HEK293 (cell line): ENCODE results near the gene PYGO1.
A peak's percentile ranks its signal among the peaks of the same experiment; 100 is the strongest.

Experiments used
- CTCF ChIA-PET: fragments of 350-600 bp; formaldehyde crosslinking; extraction: SDS; loops from one replicate; lab custom pipeline; 2021; ENCODE audit warnings: antibody characterized with exemption; lab: Yijun Ruan, JAX
- POLR2A ChIA-PET: fragments of 300-600 bp; formaldehyde crosslinking; extraction: SDS; loops from one replicate; lab custom pipeline; 2020; ENCODE audit warnings: antibody characterized with exemption, inconsistent platforms; lab: Yijun Ruan, JAX
- H3K27ac ChIP-seq: fragments of 200-500 bp; sonication (Bioruptor generic); 2 replicates; pipeline ENCODE4 v1.5.1; 2014; ENCODE audit warnings: low read depth, low read length, control low read depth, inconsistent platforms; ENCODE audit errors: extremely low read depth
- H3K36me3 ChIP-seq, 2 experiments: fragments of 200-500 bp in 1 of 2; sonication (Bioruptor generic) in 1 of 2; 1 replicate in 1 of 2; 2 replicates in 1 of 2; pipeline ENCODE4 v1.5.1; 2014 to 2017; ENCODE audit warnings: inconsistent platforms in 2 of 2, low read length in 2 of 2; ENCODE audit not compliant: control insufficient read depth in 2 of 2, insufficient read depth in 1 of 2
- H3K4me1 ChIP-seq: fragments of 200-500 bp; sonication (Bioruptor generic); 2 replicates; pipeline ENCODE4 v1.5.1; 2014; ENCODE audit warnings: mild to moderate bottlenecking, low read length, inconsistent platforms; ENCODE audit not compliant: control insufficient read depth, insufficient read depth
- H3K4me3 ChIP-seq: 2 replicates; pipeline ENCODE4 v1.5.1; 2011; ENCODE audit warnings: low read depth, mild to moderate bottlenecking, control low read depth, low read length, moderate library complexity
- H3K9me3 ChIP-seq: fragments of 200-500 bp; sonication (Bioruptor generic); 2 replicates; pipeline ENCODE4 v1.5.1; 2014; ENCODE audit warnings: low read depth, low read length, inconsistent platforms; ENCODE audit not compliant: control insufficient read depth, insufficient read depth
- AEBP2 ChIP-seq: fragments of 450-650 bp; formaldehyde crosslinking; IDR thresholded peaks from 2 replicates; pipeline ENCODE4 v1.5.1; 2016; ENCODE audit warnings: missing biosample characterization, missing genetic modification characterization, borderline replicate concordance
- ATF2 ChIP-seq: fragments of 450-650 bp; formaldehyde crosslinking; IDR thresholded peaks from 2 replicates; pipeline ENCODE4 v1.5.1; 2016; ENCODE audit warnings: missing biosample characterization, missing genetic modification characterization, low read depth
- MZF1 ChIP-seq: fragments of 450-650 bp; formaldehyde crosslinking; IDR thresholded peaks from 2 replicates; pipeline ENCODE4 v1.5.1; 2017; ENCODE audit warnings: missing biosample characterization, missing genetic modification characterization, borderline replicate concordance
- SALL2 ChIP-seq: fragments of 450-650 bp; formaldehyde crosslinking; IDR thresholded peaks from 2 replicates; pipeline ENCODE4 v1.5.0; 2017; ENCODE audit warnings: missing biosample characterization, mild to moderate bottlenecking, missing genetic modification characterization, borderline replicate concordance
- TCF7L2 ChIP-seq: IDR thresholded peaks from 2 replicates; pipeline ENCODE4 v1.6.1; 2011; ENCODE audit warnings: low read depth, mild to moderate bottlenecking, inconsistent platforms, low read length, moderate library complexity, borderline replicate concordance
- YY1 ChIP-seq: fragments of 450-650 bp; formaldehyde crosslinking; IDR thresholded peaks from 2 replicates; pipeline ENCODE4 v1.5.1; 2018; ENCODE audit warnings: missing biosample characterization, missing genetic modification characterization
- ZBTB20 ChIP-seq: fragments of 450-650 bp; formaldehyde crosslinking; IDR thresholded peaks from 2 replicates; pipeline ENCODE4 v1.5.1; 2016; ENCODE audit warnings: missing biosample characterization, missing genetic modification characterization
- ZBTB26 ChIP-seq: fragments of 450-650 bp; formaldehyde crosslinking; optimal IDR thresholded peaks from 2 replicates; pipeline ENCODE3; 2016; ENCODE audit warnings: missing biosample characterization, mild to moderate bottlenecking, missing genetic modification characterization
- ZBTB8A ChIP-seq: fragments of 450-650 bp; formaldehyde crosslinking; IDR thresholded peaks from 2 replicates; pipeline ENCODE4 v1.5.1; 2016; ENCODE audit warnings: missing biosample characterization, missing genetic modification characterization
- ZEB2 ChIP-seq: fragments of 450-650 bp; formaldehyde crosslinking; IDR thresholded peaks from 2 replicates; pipeline ENCODE4 v1.5.1; 2016; ENCODE audit warnings: missing biosample characterization, missing genetic modification characterization
- ZFHX2 ChIP-seq: fragments of 450-650 bp; formaldehyde crosslinking; conservative IDR thresholded peaks from 2 replicates; pipeline ENCODE4 v1.5.1; 2016; ENCODE audit warnings: missing biosample characterization, missing genetic modification characterization
- ZNF140 ChIP-seq: fragments of 450-650 bp; formaldehyde crosslinking; IDR thresholded peaks from 2 replicates; pipeline ENCODE4 v1.5.1; 2016; ENCODE audit warnings: missing biosample characterization, missing genetic modification characterization
- ZNF146 ChIP-seq: fragments of 450-650 bp; formaldehyde crosslinking; IDR thresholded peaks from 2 replicates; pipeline ENCODE4 v1.5.1; 2016; ENCODE audit warnings: missing biosample characterization, missing genetic modification characterization
- ZNF274 ChIP-seq, 2 experiments: fragments of 200-500 bp in 1 of 2; fragments of 450-650 bp in 1 of 2; sonication (Bioruptor generic) in 1 of 2; formaldehyde crosslinking in 1 of 2; IDR thresholded peaks; 2 replicates each; pipeline versions ENCODE4 v1.5.1 to v1.6.1; 2014 to 2016; ENCODE audit warnings: borderline replicate concordance in 1 of 2, inconsistent platforms in 1 of 2, low read length in 1 of 2, missing biosample characterization in 1 of 2, missing genetic modification characterization in 1 of 2
- ZNF335 ChIP-seq: fragments of 450-650 bp; formaldehyde crosslinking; conservative IDR thresholded peaks from 2 replicates; pipeline ENCODE4 v1.5.1; 2016; ENCODE audit warnings: missing biosample characterization, missing genetic modification characterization
- ZNF48 ChIP-seq: fragments of 450-650 bp; formaldehyde crosslinking; IDR thresholded peaks from 2 replicates; pipeline ENCODE4 v1.5.1; 2016; ENCODE audit warnings: missing biosample characterization, missing genetic modification characterization
- ZNF544 ChIP-seq: fragments of 450-650 bp; formaldehyde crosslinking; IDR thresholded peaks from 2 replicates; pipeline ENCODE4 v1.5.0; 2017; ENCODE audit warnings: missing biosample characterization, missing genetic modification characterization
- ZNF639 ChIP-seq: fragments of 450-650 bp; formaldehyde crosslinking; IDR thresholded peaks from 2 replicates; pipeline ENCODE4 v1.5.1; 2016; ENCODE audit warnings: missing biosample characterization, missing genetic modification characterization
- ZNF645 ChIP-seq: fragments of 450-650 bp; formaldehyde crosslinking; IDR thresholded peaks from 2 replicates; pipeline ENCODE4; 2016; ENCODE audit warnings: missing biosample characterization, missing genetic modification characterization
- ZNF664 ChIP-seq: fragments of 450-650 bp; formaldehyde crosslinking; IDR thresholded peaks from 2 replicates; pipeline ENCODE4 v1.5.1; 2016; ENCODE audit warnings: missing biosample characterization, missing genetic modification characterization
- ZNF76 ChIP-seq: fragments of 450-650 bp; formaldehyde crosslinking; IDR thresholded peaks from 2 replicates; pipeline ENCODE4; 2016; ENCODE audit warnings: low read depth, missing biosample characterization, missing genetic modification characterization, borderline replicate concordance
- ZNF768 ChIP-seq: fragments of 450-650 bp; formaldehyde crosslinking; IDR thresholded peaks from 2 replicates; pipeline ENCODE4 v1.5.1; 2018; ENCODE audit warnings: missing biosample characterization, mild to moderate bottlenecking, missing genetic modification characterization
- ZNF843 ChIP-seq: fragments of 450-650 bp; formaldehyde crosslinking; IDR thresholded peaks from 2 replicates; pipeline ENCODE4 v1.5.1; 2016; ENCODE audit warnings: missing biosample characterization, missing genetic modification characterization

The PYGO1 gene

GRCh38 chr15:55588815-55589115, 620 bp upstream of the PYGO1 start (continued):
- TF ChIP-seq SALL2 (no peak), ZNF140 (no peak)

- H3K9me3 ChIP-seq, result no peaks in the 10 kb centered on the region
- H3K4me1 ChIP-seq, result no peaks in the 10 kb centered on the region
- POLR2A ChIA-PET, result no interaction called here
- CTCF ChIA-PET, result interaction anchor here (0.7 to 1.1 kb wide), 2 partner anchors 14 to 48 kb away, joined by 4 to 5 read pairs; no protein-coding TSS in a partner anchor
- TF ChIP-seq MZF1 (tag by site-specific recombination) (no peak), ZNF335 (peak; percentile 53), ZNF48 (tag by site-specific recombination) (no peak), ZEB2 (tag by site-specific recombination) (0 out of 2 replicates have a peak, but pooled peaks have one; percentile 19), ZBTB20 (tag by site-specific recombination) (peak; percentile 70; the same call in 1 of the 2 replicates), AEBP2 (tag by site-specific recombination) (no peak), ZNF76 (peak; percentile 62), TCF7L2 (peak; percentile 95), ZBTB8A (tag by site-specific recombination) (peak; percentile 57), ZNF843 (tag by site-specific recombination) (no peak), ZBTB26 (peak; percentile 76)
- H3K36me3 ChIP-seq, result peaks cover 0 to 3% of the 10 kb centered on the region in 2 experiments; a peak in 1 of 3 replicates
- peak overlapping the region; percentile 63 for H3K4me3 ChIP-seq
- peak overlapping the region; percentile 88 for H3K27ac ChIP-seq
These were observed 650 bp downstream of the PYGO1 start for GRCh38 chr15:55587321-55588069.

- peak; percentile 98 for TF ChIP-seq ZNF664
- 0 out of 2 replicates have a peak, but pooled peaks have one; percentile 16 for TF ChIP-seq ZFHX2 (tag by site-specific recombination)
- TF ChIP-seq ZNF146 (tag by site-specific recombination), result 0 out of 2 replicates have a peak, but pooled peaks have one; percentile 3
- TF ChIP-seq YY1, result no peak
- Histone ChIP-seq H3K27ac (no peak overlapping the region), H3K9me3 (no peaks in the 10 kb centered on the region), H3K4me1 (no peaks in the 10 kb centered on the region), H3K4me3 (peak overlapping the region; percentile 63), H3K36me3 (peaks cover 0 to 3% of the 10 kb centered on the region in 2 experiments; a peak in 1 of 3 replicates)
- CTCF ChIA-PET, result interaction anchor here (0.7 kb wide), 1 partner anchor 14 kb away, joined by 5 read pairs; no protein-coding TSS in a partner anchor
- POLR2A ChIA-PET, result no interaction called here
These were observed 1.3 kb downstream of the PYGO1 start for GRCh38 chr15:55586808-55587207.

GRCh38 chr15:55576943-55577342, 11.2 kb downstream of the PYGO1 start:
- ChIA-PET POLR2A (no interaction called here), CTCF (no interaction called here)
- Histone ChIP-seq H3K9me3 (no peaks in the 10 kb centered on the region), H3K27ac (no peak overlapping the region), H3K36me3 (no peaks in the 10 kb centered on the region), H3K4me1 (peaks cover 2% of the 10 kb centered on the region; the same call in 1 of the 2 replicates), H3K4me3 (no peak overlapping the region)
- TF ChIP-seq ZNF544 (tag by site-specific recombination) (no peak), SALL2 (no peak), ZNF639 (tag by site-specific recombination) (no peak), ZNF645 (no peak), ZNF768 (tag by site-specific recombination) (no peak), ZNF274 (IDR thresholded peaks at IDR 0.05; ENCODE audit: low read length) (no peak), ZNF274 (tag by site-specific recombination; IDR thresholded peaks at IDR 0.05; ENCODE audit: borderline replicate concordance) (no peak), ATF2 (tag by site-specific recombination) (no peak)
